ES-I3 (cell line): Measurements from ENCODE around the gene GNAI3.
"Not testable (repeated sequence)": the region's sequence is repeated elsewhere in the genome, so short reads cannot be mapped to it uniquely, and the experiment has no call there.

Experiments used
- H3K36me3 ChIP-seq: 2 replicates; pipeline ENCODE4 v1.6.1; 2013; ENCODE audit warnings: mild to moderate bottlenecking, low read length, control low read depth, moderate library complexity; ENCODE audit not compliant: insufficient read depth
- H3K4me1 ChIP-seq: 2 replicates; pipeline ENCODE4 v1.6.1; 2013; ENCODE audit warnings: mild to moderate bottlenecking, control low read depth, low read length; ENCODE audit not compliant: insufficient read depth
- H3K9ac ChIP-seq: 2 replicates; pipeline ENCODE4 v1.6.1; 2013; ENCODE audit warnings: low read depth, mild to moderate bottlenecking, low read length, moderate library complexity
- H3K9me3 ChIP-seq: 2 replicates; pipeline ENCODE4 v1.6.1; 2013; ENCODE audit warnings: mild to moderate bottlenecking, low read length, moderate library complexity; ENCODE audit not compliant: control insufficient read depth, insufficient read depth

GNAI3 gene

DNA sequence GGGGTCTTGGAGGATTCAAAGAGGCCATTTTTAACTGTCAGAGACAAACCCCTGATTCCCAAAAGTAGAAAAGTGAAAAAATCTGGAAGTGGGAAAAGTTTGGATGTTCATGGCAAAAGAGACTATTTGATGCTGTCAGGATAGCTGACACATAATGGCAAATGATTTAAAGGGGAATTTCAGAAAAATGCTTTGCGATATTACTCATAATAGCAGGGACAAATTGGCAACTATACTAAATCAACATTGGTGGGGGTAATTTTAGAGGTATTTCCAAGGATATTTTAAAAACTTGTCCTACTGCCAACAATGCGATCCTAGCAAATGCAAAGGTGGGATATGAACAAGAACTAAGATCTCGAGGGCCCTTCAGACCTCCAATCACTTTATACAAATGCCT is 102.2 kb downstream of the GNAI3 start:
- Histone ChIP-seq H3K9ac (no peak overlapping the region), H3K4me1 (no peaks in the 10 kb centered on the region), H3K36me3 (no peaks in the 10 kb centered on the region), H3K9me3 (no peaks in the 10 kb centered on the region)

GRCh38 chr1:109652402-109652801 is 104.0 kb downstream of the GNAI3 start:
- no peaks in the 10 kb centered on the region for H3K4me1 ChIP-seq
- no peaks in the 10 kb centered on the region for H3K36me3 ChIP-seq
- no peaks in the 10 kb centered on the region for H3K9me3 ChIP-seq
- no peak overlapping the region for H3K9ac ChIP-seq

- Histone ChIP-seq H3K9me3 (no peaks in the 10 kb centered on the region), H3K9ac (no peak overlapping the region), H3K4me1 (no peaks in the 10 kb centered on the region), H3K36me3 (no peaks in the 10 kb centered on the region)
These were observed 104.9 kb downstream of the GNAI3 start for GRCh38 chr1:109653306-109653705.

DNA sequence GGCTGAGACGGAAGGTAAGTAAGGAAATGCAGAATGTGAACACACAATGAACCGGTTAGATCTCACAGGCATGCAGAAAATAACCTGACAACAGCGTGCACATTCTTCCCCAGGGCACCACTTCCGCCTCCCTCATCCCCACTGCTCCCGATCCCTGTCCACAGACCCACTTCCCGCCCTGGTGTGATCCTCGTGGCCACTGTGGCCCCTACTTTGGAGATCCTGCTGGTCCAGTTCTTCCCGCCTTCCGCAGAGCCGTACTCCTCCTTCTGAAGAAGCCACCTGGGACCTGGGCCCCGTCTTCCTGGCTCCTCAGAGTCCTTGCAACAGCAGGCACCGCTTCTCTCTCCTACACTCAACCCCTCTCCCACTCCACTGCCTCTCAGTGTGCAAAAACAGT is 106.1 kb downstream of the GNAI3 start:
- Histone ChIP-seq H3K9ac (no peak overlapping the region), H3K4me1 (no peaks in the 10 kb centered on the region), H3K9me3 (no peaks in the 10 kb centered on the region), H3K36me3 (no peaks in the 10 kb centered on the region)

DNA sequence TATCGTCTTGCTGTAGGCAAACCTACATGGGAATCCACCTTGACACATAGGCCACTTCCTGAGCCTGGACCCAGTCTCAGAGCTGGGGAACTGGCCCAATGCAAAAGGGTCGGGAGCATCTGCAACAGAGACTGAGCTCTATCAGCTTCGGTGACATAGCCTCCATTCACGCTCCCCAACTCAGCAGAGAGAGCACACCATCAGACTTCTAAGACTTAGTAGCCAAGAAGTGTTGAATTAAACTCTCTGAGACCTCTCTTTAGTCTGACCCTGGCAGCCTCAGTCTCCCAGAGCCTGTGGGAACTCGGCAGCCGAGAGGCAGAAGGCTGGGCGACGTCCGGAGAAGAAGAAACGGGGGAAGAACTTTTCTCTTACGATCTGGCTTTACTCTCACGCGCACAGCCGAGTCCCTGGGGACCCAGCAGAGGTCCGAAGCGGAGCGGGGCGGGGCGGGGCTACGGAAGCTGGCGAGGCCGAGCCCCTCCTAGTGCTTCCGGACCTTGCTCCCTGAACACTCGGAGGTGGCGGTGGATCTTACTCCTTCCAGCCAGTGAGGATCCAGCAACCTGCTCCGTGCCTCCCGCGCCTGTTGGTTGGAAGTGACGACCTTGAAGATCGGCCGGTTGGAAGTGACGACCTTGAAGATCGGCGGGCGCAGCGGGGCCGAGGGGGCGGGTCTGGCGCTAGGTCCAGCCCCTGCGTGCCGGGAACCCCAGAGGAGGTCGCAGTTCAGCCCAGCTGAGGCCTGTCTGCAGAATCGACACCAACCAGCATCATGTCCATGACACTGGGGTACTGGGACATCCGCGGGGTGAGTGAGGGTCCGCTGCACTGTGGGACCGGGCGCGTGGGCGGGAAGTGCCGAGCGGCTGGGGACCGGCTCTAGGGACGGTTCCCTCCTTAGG is 107.5 kb downstream of the GNAI3 start, which contains the start of gene GSTM4:
Gene GSTM4 (plus strand): TSS at position 485 of the 905 bp plus-strand sequence. CDS start 291 bp downstream, at position 776.
- H3K9ac ChIP-seq: peak within 1 kb of the TSS; percentile 99
- H3K36me3 ChIP-seq: no peaks in the 10 kb centered on the region
- no peaks in the 10 kb centered on the region for H3K4me1 ChIP-seq
- H3K9me3 ChIP-seq: no peaks in the 10 kb centered on the region

GRCh38 chr1:109657395-109657794 is 109.0 kb downstream of the GNAI3 start:
- H3K4me1 ChIP-seq: no peaks in the 10 kb centered on the region
- H3K9ac ChIP-seq: no peak overlapping the region
- no peaks in the 10 kb centered on the region; the same call in 1 of the 2 replicates for H3K36me3 ChIP-seq
- H3K9me3 ChIP-seq: no peaks in the 10 kb centered on the region

DNA sequence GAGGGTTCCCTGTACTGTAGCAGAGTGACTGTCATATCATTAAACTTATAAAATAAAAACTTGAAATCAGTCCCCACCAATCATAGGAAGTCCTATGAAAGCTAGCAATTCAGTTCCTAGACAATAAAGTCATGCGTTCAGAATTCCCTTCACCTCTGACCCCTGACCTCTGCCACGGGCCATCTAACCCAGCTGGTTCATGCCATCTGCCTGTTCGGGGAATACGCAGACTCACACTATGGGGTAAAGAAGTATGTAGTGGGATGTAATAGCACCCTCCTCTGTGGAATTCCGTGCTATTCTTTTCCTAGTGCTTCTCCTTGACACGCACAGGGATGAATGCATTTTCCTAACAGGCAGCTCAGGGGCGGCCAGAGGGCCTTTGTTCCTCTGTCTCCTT is 109.6 kb downstream of the GNAI3 start:
- H3K4me1 ChIP-seq: no peaks in the 10 kb centered on the region
- no peak overlapping the region for H3K9ac ChIP-seq
- H3K9me3 ChIP-seq: no peaks in the 10 kb centered on the region
- H3K36me3 ChIP-seq: no peaks in the 10 kb centered on the region; the same call in 1 of the 2 replicates

GRCh38 chr1:109658533-109659042 is 110.2 kb downstream of the GNAI3 start:
- Histone ChIP-seq H3K36me3 (no peaks in the 10 kb centered on the region; the same call in 1 of the 2 replicates), H3K4me1 (no peaks in the 10 kb centered on the region), H3K9me3 (no peaks in the 10 kb centered on the region), H3K9ac (no peak overlapping the region)

DNA sequence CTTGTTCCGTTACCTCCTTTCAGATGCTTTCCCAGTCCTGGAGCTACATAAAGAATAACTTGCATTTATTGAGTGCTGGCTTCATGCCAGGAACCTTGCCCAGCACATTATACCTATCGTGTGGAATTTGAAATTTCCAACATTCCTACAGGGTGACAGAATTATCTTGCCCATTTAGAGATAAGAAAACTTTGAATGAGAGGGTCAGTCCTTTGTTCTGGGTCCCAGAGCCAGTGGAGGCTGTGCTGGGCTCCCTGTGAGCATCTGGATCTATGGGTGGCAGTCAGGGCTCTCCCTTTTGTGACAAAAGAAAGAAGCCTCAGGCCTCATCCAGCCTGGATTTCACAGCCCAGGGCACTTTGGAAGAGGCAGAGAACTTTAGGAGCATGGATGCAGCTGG is 110.7 kb downstream of the GNAI3 start:
- no peak overlapping the region for H3K9ac ChIP-seq
- no peaks in the 10 kb centered on the region for H3K4me1 ChIP-seq
- no peaks in the 10 kb centered on the region; the same call in 1 of the 2 replicates for H3K36me3 ChIP-seq
- H3K9me3 ChIP-seq: no peaks in the 10 kb centered on the region

- H3K9ac ChIP-seq: no peak overlapping the region
- H3K4me1 ChIP-seq: no peaks in the 10 kb centered on the region
- H3K36me3 ChIP-seq: no peaks in the 10 kb centered on the region; the same call in 1 of the 2 replicates
- H3K9me3 ChIP-seq: no peaks in the 10 kb centered on the region
These were observed 111.7 kb downstream of the GNAI3 start for GRCh38 chr1:109659997-109660690.

GRCh38 chr1:109660691-109661026 is 112.2 kb downstream of the GNAI3 start:
- H3K36me3 ChIP-seq, H3K9me3 ChIP-seq, H3K4me1 ChIP-seq, H3K9ac ChIP-seq: not testable (repeated sequence)

DNA sequence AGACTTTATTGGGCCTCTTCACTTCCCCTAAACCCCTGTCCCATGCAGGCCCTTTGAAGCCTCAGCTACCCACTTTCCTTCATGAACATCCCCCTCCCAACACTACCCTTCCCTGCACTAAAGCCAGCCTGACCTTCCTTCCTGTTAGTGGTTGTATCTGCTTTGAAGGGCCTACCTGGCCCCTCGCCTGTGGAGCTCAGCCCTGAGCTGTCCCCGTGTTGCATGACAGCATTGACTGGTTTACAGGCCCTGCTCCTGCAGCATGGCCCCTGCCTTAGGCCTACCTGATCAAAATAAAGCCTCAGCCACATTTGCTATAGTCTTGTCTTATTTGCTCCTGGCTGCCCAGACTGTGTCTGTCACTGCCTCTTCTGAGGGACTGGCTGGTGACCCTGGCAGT is 113.0 kb downstream of the GNAI3 start:
- no peaks in the 10 kb centered on the region; the same call in 1 of the 2 replicates for H3K36me3 ChIP-seq
- H3K9ac ChIP-seq: no peak overlapping the region
- H3K9me3 ChIP-seq: no peaks in the 10 kb centered on the region
- H3K4me1 ChIP-seq: no peaks in the 10 kb centered on the region

DNA sequence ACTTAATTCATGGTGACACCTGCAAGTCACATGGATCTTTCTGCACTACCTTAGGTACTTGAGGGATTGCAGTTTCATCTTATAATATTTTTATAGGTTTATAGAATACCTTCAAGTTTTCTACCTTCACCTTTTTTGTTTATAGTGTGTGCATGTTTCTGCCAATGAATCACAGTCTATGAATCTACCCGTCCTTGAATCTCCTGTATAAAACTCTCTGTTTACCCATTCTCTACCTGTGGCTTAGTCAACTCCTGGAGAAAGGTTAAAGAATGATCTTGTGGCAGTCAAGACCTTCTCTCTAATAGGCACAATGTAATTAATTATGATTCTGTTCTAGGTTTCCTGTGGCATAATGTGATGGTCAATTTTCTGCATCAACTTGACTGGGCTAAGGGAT is 116.3 kb downstream of the GNAI3 start:
- Histone ChIP-seq H3K4me1 (no peaks in the 10 kb centered on the region), H3K9me3 (no peaks in the 10 kb centered on the region), H3K36me3 (no peaks in the 10 kb centered on the region; the same call in 1 of the 2 replicates), H3K9ac (no peak overlapping the region)

- Histone ChIP-seq H3K9me3 (no peaks in the 10 kb centered on the region), H3K36me3 (no peaks in the 10 kb centered on the region), H3K4me1 (no peaks in the 10 kb centered on the region), H3K9ac (peak within 1 kb of the TSS; percentile 47; the same call in 1 of the 2 replicates)
These were observed 119.2 kb downstream of the GNAI3 start, which contains the start of gene GSTM2 for GRCh38 chr1:109667452-109668122. GSTM2 (plus strand) TSS chr1:109668057; CDS start chr1:109668116, 59 bp downstream.
